NT2/D1 (cell line): ENCODE measurements around the gene FUBP3.

Experiments
- SUZ12 ChIP-seq: IDR thresholded peaks from 2 replicates; pipeline ENCODE4 v1.6.1; 2011; ENCODE audit not compliant: insufficient read length, insufficient read depth; ENCODE audit errors: extremely low read depth
- ZNF274 ChIP-seq: IDR thresholded peaks from 2 replicates; pipeline ENCODE4 v1.6.1; 2011; ENCODE audit warnings: mild to moderate bottlenecking, low read depth, low read length

- no peak for TF ChIP-seq ZNF274
- TF ChIP-seq SUZ12: no peak
Observed at GRCh38 chr9:130548103-130548502, 31.3 kb upstream of the FUBP3 start.
